Posterior cingulate gyrus (tissue), 11 donors: ENCODE measurements around the gene EHMT1.
"Not testable (repeated sequence)": the region's sequence is repeated elsewhere in the genome, so short reads cannot be mapped to it uniquely, and the experiment has no call there.

Experiments used
- DNase-seq, 10 donors: peaks; one replicate each; pipeline versions ENCODE4 v3.0.0 to v3.0.0-alpha.2; 2020 to 2021; ENCODE audit warnings: mixed read lengths in 3 of 10
- intact Hi-C: fragments of 100-400 bp; cut with DNase I; formaldehyde crosslinking; loops from one replicate; pipeline ENCODE4 v1.15.1; 2023

EHMT1 gene

DNA sequence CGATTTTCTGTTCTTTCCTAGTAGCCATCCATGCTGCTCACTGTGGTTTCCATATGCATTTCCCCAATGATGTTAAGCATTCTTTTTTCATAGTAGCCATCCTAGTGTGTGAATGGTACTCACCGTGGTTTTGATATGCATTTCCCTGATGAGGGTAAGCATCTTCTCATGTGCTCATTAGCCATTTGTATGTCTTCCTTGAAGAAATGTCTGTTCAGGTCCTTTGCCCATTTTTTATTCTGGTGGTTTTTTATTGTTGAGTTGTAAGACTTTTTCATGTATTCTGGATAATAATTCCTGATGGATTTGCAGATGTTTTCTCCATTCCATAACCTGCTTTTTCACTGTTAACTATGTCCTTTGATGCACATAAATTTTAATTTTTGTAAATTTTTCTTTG lies 108.0 kb downstream of the EHMT1 start:
- intact Hi-C loops, result no loop called here

GRCh38 chr9:137727716-137728115 lies 108.9 kb downstream of the EHMT1 start:
- DNase-seq, result no peak
- intact Hi-C loops, result no loop called here

More for the DNA sequence above, 108.0 kb downstream of the EHMT1 start:
- no peak for DNase-seq

GRCh38 chr9:137728444-137729311 lies 109.9 kb downstream of the EHMT1 start:
- intact Hi-C loops, result no loop called here

GRCh38 chr9:137731216-137731946 lies 112.6 kb downstream of the EHMT1 start:
- intact Hi-C loops, result no loop called here
- DNase-seq, result peak in 2 of 10 donors; percentile 26 to 77

More at GRCh38 chr9:137728444-137729311, 109.9 kb downstream of the EHMT1 start:
- DNase-seq, result peak in 1 of 10 donors; percentile 57

GRCh38 chr9:137731947-137732813 lies 113.4 kb downstream of the EHMT1 start:
- DNase-seq, result no peak
- intact Hi-C loops, result no loop called here

- DNase-seq, result no peak
- intact Hi-C loops, result no loop called here
Measured at GRCh38 chr9:137733429-137733828, 114.6 kb downstream of the EHMT1 start.

DNA sequence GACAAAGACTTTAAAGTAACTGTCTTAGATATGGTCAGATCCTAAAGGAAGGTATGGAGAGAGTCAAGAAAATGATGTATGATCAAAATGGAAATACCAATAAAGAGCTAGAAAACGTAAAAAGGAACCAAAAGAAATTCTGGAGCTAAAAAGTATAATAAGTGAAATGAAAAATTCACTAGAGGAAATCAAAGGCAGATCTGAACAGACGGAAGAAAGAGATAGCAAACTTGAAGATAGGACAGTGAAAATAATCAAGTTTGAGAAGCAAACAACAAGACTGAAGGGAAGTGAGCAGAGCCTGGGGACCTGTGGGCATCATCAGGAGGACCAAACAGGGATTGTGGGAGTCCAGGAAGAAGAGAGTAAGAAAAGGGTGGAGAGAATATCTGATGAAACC lies 115.4 kb downstream of the EHMT1 start:
- no peak for DNase-seq
- intact Hi-C loops, result no loop called here

GRCh38 chr9:137738182-137738696 lies 119.4 kb downstream of the EHMT1 start:
- DNase-seq, intact Hi-C loops: not testable (repeated sequence)

DNA sequence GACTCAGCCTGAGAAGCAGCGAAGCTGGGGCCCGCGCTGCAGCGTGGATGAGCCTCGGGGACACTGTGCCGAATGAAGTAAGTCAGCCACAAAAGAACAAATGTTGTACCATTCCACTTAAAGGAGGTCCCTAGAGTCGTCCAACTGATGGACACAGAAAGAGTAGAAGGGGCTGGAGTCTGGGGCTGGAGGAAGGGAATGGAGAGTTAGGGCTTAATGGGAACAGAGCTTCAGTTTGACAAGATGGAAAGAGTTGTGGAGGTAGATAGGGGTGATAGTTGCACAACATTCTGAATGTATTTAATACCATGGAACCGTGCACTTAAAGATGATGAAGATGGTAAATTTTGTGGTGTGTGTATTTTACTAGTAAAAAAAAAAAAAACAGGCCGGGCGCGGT lies 119.9 kb downstream of the EHMT1 start:
- intact Hi-C loops, result no loop called here
- no peak for DNase-seq

DNA sequence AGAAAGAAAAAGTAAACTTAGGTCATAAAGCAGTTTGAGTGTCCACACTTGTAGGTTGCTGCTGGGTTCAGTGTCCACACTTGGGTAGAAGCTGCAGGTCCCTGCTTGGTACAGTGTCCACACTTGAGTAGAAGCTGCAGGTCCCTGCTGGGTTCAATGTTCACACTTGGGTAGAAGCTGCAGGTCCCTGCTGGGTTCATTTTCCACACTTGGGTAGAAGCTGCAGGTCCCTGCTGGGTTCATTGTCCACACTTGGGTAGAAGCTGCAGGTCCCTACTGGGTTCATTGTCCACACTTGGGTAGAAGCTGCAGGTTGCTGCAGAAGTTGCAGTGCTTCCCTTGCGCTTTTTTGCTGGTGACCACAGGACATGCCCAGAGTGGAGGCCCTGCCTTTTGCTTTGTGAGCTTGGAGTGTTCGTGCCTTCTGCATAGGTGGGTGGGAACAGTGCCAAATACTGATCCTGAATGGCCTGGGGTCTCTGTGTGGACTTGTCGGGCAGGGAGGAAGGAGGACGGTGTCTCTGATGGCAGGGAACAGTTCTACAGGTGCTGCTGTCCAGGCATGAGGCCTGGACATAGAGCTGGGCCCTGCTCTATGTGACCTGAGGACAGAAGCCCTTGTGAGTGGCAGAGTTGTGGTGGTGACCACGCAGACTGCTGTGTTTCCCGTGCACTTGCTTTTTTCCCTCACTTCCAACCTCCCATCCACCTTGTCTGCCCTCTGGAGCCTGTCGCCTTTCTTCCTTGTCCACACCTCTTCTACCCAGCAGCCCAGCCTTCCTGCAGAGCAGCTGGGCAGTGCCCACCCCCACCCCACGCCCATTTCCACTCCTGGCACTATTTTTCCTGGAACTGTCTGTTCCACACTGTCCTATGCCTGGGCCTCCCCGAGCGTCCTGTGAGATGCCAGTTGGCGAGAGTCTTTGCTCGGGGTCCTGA lies 120.8 kb downstream of the EHMT1 start:
- peak in 1 of 10 donors; percentile 56 for DNase-seq
- intact Hi-C loops, result no loop called here

DNA sequence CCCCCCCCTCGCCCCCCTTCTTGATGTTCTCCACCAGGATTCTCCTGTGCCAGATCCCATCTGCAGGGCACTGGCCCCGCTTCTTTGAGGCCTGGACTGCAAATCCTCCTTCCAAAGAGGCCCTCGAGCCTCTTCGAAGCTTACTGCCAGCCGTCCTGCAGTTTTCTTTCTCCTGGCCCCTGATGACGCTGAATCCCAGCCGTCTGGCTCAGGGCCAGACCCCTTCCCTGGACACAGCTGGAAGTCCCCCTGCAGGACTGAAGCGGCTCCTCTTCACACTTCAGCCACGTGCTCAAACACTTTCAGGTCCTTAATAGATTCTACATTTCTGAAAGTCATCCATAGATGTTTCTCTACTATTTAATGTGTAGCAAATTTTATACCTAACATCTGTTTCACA lies 121.5 kb downstream of the EHMT1 start:
- peak in 1 of 10 donors; percentile 33 for DNase-seq
- intact Hi-C loops, result no loop called here

DNA sequence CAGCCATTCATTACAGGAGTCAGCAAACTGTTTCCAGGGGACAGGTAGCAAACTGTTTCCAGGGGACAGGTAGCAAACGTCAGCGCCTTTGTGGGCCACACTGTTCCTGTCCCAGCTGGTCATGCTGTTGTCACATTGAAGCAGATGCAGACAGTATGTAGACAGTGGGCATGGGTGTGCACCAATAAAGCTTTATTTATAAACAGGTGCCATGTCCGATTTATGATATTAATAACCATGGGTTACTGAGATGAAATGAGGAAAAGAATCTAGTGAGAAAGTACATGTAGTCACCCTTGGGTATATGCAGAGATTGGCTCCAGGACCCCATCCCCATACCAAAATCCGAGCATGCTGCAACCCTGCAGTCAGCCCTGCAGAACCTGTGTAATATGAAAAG lies 122.5 kb downstream of the EHMT1 start:
- peak in 1 of 10 donors; percentile 22 for DNase-seq
- intact Hi-C loops, result no loop called here

GRCh38 chr9:137742698-137743097 lies 123.9 kb downstream of the EHMT1 start:
- intact Hi-C loops, result no loop called here
- DNase-seq, result no peak

GRCh38 chr9:137743695-137744094 lies 124.9 kb downstream of the EHMT1 start:
- DNase-seq, result peak in 1 of 10 donors; percentile 37
- intact Hi-C loops, result no loop called here

DNA sequence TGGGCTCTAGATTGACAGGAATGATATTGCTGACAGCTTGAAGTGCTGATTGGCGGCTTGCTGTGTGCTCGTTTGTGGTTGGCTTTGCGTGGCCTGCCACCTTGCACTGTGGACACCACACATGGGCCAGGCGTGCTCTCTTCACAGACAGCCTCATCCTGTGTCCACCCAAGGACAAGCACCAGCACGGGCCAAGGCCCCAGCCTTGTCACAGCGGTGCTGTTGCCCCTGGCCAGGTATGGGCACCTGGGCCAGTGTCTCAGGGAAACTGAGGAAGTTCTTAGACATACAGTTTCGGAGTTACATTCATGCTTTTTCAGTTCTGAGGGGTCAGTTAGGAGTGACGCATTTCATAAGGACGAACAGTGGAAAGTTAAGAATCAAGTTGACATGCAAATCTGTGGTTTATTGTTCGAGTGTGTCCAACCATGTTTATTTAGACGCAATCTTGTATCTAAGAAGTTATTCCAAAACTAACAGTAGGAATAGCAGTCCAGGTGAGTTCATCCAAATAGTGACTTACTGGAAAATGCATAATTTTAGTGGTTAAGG lies 125.9 kb downstream of the EHMT1 start:
- no peak for DNase-seq
- intact Hi-C loops, result no loop called here

GRCh38 chr9:137745541-137745991 lies 126.8 kb downstream of the EHMT1 start:
- peak in 1 of 10 donors; percentile 73 for DNase-seq
- intact Hi-C loops, result no loop called here

DNA sequence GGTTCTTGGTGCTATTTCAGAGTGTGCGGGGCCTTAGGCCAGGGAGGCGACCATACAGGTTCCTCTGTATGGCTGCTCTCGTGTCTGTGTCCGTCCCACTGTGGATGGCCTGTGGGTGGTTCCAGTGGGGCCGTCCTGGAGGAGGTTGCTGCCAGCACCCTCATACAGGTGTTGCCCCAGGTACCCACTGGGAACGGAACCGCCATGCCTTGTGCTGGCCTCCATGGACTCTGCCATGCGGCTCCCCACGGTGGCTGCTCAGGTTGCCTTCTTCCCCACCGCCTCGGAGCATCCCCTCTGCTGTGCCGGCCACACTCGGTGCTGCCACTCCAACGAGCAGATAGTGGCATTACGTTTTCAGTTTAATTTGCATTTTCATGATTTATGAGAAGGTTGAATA lies 129.5 kb downstream of the EHMT1 start:
- DNase-seq, result no peak
- intact Hi-C loops, result no loop called here

DNA sequence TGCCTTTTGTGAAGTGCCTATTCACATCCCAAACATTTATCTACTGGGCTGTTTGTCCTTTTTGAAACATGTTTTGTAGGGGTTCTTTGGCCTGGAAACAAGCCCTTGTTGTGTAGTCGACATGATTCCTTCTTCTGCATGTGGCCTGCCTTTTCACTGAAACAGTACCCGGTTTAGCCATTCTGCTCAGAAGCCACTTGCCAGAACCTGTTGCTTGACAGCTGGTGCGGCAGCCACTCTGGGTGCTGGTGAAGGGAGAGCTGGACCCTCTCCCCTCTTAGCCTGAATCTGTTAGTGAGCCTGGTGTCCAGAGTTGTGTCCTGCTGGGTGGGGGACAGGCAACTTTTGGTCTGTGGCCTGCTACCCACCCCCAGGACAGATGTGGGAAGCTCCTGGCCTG lies 129.9 kb downstream of the EHMT1 start:
- no peak for DNase-seq

DNA sequence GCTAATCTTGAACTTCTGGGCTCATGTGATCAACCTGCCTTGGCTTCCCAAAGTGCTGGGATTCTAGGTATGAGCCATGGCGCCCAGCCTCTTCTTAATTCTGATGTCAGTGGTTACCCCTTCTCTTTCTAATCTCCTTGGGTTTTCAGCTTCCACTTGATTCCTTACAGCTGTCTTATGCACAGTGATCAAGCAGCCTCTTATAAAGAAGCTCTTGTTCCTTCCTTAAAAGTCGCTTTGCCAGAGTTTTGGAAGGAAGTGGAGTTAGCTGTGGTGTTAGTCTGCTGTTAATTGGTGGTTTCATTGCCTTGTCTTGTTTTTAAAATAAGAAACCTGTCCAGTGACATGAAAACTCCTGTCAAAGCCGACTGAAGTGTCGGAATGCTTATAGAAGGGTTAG lies 130.7 kb downstream of the EHMT1 start:
- DNase-seq, result no peak

More for the DNA sequence above, 129.9 kb downstream of the EHMT1 start:
- intact Hi-C loops, result no loop called here

More for the DNA sequence above, 130.7 kb downstream of the EHMT1 start:
- intact Hi-C loops, result no loop called here
